ENCODE data around the gene CRABP1. TPM values are rescaled to one million over a fixed set of nuclear protein-coding genes. Genes with fewer than 3 reads are reported as not detected.
"Not testable (repeated sequence)": the region's sequence is repeated elsewhere in the genome, so short reads cannot be mapped to it uniquely, and the experiment has no call there.

Gene CRABP1
- total RNA-seq, 1 experiment from 2014 or later: not detected

GRCh38 chr15:78362716-78363380 lies 22.7 kb downstream of the CRABP1 start:
- no peak for DNase-seq (ENCODE audit: low read depth)
- in situ Hi-C loops (cut with HindIII; ENCODE audit: low pct_unique_long_range_greater_than_20kb, low sequenced_read_pairs): no loop called here

DNA sequence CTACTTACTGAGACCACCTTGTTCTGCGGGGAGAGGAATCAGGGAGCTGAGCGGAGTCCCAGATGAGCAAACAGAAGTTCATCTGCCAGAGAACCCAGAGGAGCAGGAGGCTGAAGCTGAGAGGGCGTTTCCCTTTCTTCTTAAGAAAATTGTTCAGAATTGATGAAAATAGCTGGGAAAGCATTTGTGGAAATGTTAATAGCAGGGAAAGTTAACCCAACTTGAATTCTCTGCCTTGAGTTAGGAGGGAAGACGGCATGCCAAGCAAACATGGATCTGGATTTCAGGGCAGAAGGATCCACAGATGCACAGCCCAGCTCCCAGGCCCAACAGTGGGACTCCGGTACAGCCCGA lies 23.2 kb downstream of the CRABP1 start:
- in situ Hi-C loops (cut with HindIII; ENCODE audit: low pct_unique_long_range_greater_than_20kb, low sequenced_read_pairs): no loop called here
- no peak for DNase-seq (ENCODE audit: low read depth)

GRCh38 chr15:78364233-78364632 lies 24.1 kb downstream of the CRABP1 start:
- DNase-seq (ENCODE audit: low read depth): no peak
- in situ Hi-C loops (cut with HindIII; ENCODE audit: low pct_unique_long_range_greater_than_20kb, low sequenced_read_pairs): no loop called here

- in situ Hi-C loops (cut with HindIII; ENCODE audit: low pct_unique_long_range_greater_than_20kb, low sequenced_read_pairs): no loop called here
- no peak for DNase-seq (ENCODE audit: low read depth)
Measured at GRCh38 chr15:78365917-78366316, 25.8 kb downstream of the CRABP1 start.

GRCh38 chr15:78366342-78366741 lies 26.2 kb downstream of the CRABP1 start:
- in situ Hi-C loops (cut with HindIII; ENCODE audit: low pct_unique_long_range_greater_than_20kb, low sequenced_read_pairs): no loop called here
- no peak for DNase-seq (ENCODE audit: low read depth)

DNA sequence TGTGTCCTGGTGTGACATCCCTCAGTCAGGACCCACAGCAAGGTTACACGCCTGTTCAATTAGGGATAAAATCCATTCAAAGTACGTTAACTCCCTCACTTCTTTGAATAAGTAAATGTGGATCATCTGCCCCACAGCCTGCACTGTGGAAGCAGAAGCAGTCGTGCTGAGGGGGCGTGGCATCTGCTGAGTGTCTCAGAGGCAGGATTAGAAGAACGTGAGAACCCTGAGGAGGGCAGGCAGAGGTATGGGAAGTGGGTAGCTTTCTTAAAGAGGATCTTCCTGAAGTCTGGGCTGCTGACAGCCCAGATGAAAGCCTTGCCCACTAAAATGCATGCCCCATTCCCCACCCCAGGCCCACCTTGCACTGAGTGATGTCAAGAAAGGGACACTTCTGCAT lies 28.5 kb downstream of the CRABP1 start:
- DNase-seq (ENCODE audit: low read depth): no peak
- in situ Hi-C loops (cut with HindIII; ENCODE audit: low pct_unique_long_range_greater_than_20kb, low sequenced_read_pairs): no loop called here

DNA sequence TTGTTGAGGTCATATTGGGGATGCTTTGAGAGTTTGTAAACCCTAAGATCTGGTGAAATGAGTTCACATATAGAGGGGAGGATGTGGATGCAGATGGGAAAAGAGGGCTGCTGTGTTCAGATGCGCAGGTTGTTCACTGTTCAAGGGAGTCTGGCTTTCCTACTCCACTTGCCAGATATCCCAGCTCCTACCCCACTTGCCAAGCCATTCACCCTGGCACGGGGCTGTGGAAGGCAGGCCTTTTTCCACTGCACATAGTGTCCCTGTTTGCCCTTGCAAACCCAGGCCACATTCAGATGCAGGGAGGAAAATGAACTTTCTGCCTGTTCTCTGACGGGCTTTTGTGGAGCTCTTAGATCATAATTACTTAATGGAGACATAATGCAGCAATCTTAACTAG lies 29.0 kb downstream of the CRABP1 start:
- in situ Hi-C loops (cut with HindIII; ENCODE audit: low pct_unique_long_range_greater_than_20kb, low sequenced_read_pairs): no loop called here
- no peak for DNase-seq (ENCODE audit: low read depth)

GRCh38 chr15:78370013-78370412 lies 29.9 kb downstream of the CRABP1 start:
- in situ Hi-C loops (cut with HindIII; ENCODE audit: low pct_unique_long_range_greater_than_20kb, low sequenced_read_pairs): no loop called here
- DNase-seq (ENCODE audit: low read depth): no peak

DNA sequence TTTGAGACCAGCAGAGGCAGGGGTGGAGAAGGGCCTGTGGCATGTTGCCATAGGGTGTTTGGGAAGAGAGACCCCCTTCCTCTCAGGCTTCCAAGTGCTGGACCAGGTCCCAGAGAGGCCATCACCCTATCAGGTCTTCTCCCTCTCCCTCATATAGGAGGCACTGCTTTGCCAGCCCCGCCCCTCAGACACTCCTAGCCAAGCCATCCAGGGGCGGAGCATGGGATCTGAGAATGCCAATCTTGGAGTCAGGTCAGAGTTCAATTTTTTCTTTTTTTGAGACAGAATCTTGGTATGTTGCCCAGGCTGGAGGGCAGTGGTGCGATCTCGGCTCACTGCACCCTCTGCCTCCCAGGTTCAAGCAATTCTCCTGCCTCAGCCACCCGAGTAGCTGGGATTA lies 32.7 kb downstream of the CRABP1 start:
- in situ Hi-C loops (cut with HindIII; ENCODE audit: low pct_unique_long_range_greater_than_20kb, low sequenced_read_pairs): no loop called here
- DNase-seq (ENCODE audit: low read depth): peak; percentile 39

- in situ Hi-C loops (cut with HindIII; ENCODE audit: low pct_unique_long_range_greater_than_20kb, low sequenced_read_pairs): no loop called here
- DNase-seq (ENCODE audit: low read depth): peak; percentile 14
Measured at GRCh38 chr15:78374436-78375393, 34.6 kb downstream of the CRABP1 start.

GRCh38 chr15:78380143-78380542 lies 40.0 kb downstream of the CRABP1 start:
- in situ Hi-C loops (cut with HindIII; ENCODE audit: low pct_unique_long_range_greater_than_20kb, low sequenced_read_pairs): not testable (repeated sequence)

GRCh38 chr15:78382114-78382880 lies 42.1 kb downstream of the CRABP1 start:
- DNase-seq (ENCODE audit: low read depth): no peak
- in situ Hi-C loops (cut with HindIII; ENCODE audit: low pct_unique_long_range_greater_than_20kb, low sequenced_read_pairs): no loop called here

More at GRCh38 chr15:78380143-78380542, 40.0 kb downstream of the CRABP1 start:
- DNase-seq (ENCODE audit: low read depth): not testable (repeated sequence)

- no peak for DNase-seq (ENCODE audit: low read depth)
- in situ Hi-C loops (cut with HindIII; ENCODE audit: low pct_unique_long_range_greater_than_20kb, low sequenced_read_pairs): no loop called here
Measured at GRCh38 chr15:78384651-78385050, 44.5 kb downstream of the CRABP1 start.

DNA sequence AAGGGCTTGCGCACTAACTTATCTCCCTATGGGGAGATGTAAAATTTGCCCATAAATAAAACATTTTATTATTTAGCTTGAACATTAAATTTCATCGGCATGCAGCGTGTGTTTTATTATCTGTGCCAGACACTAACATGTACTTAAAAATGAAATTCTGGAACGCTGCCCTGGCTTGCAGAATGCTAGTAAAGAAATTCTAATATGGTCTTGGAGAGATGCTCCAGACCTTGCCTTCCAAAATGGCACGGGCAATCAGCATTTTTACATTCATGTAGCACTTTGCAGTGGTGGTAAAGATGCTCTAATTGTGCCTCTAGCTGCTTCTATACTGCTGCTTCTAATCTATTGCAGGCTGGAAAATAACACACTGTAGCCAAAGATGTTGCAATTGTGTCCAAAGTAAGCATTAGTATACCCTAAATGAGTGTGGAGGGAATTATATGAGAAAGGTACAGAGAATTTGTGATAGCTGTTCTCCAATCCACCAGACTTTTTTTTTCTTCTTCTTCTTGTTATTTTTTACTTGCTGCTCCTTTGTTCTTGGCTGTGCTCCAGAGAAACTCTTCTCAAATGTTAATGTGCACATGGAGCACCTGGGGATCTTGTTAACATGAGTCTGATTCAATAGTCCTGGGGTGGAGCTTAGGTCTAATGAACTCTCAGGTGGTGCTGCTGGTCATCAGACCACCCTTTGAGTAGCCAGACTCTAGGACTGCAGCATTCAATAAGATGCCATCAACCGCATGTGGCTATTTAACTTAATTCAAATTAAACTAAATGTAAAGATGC lies 47.3 kb downstream of the CRABP1 start:
- in situ Hi-C loops (cut with HindIII; ENCODE audit: low pct_unique_long_range_greater_than_20kb, low sequenced_read_pairs): no loop called here
- no peak for DNase-seq (ENCODE audit: low read depth)

GRCh38 chr15:78388865-78389264 lies 48.7 kb downstream of the CRABP1 start:
- no peak for DNase-seq (ENCODE audit: low read depth)
- in situ Hi-C loops (cut with HindIII; ENCODE audit: low pct_unique_long_range_greater_than_20kb, low sequenced_read_pairs): no loop called here

DNA sequence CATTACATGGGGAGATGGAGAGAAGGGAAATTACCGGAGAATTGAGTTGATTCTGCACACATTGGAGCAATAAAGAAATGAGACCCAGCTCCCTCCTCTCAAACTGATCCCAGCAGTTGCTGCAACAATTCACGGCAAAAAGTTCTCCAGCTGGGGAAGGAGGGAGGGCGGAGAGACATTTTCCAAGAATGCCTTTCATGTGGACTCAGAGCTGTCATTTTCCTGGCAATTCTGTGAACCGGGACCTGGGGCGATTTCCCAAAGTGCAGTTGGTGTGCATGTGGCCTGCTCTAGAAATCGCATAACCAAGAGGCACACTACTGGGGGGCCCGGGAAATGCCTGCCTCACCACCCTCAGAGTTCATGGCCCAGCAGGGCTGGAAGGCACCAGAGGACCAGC lies 49.2 kb downstream of the CRABP1 start:
- DNase-seq (ENCODE audit: low read depth): no peak
- in situ Hi-C loops (cut with HindIII; ENCODE audit: low pct_unique_long_range_greater_than_20kb, low sequenced_read_pairs): no loop called here

GRCh38 chr15:78389738-78390137 lies 49.6 kb downstream of the CRABP1 start:
- in situ Hi-C loops (cut with HindIII; ENCODE audit: low pct_unique_long_range_greater_than_20kb, low sequenced_read_pairs): no loop called here
- no peak for DNase-seq (ENCODE audit: low read depth)

- in situ Hi-C loops (cut with HindIII; ENCODE audit: low pct_unique_long_range_greater_than_20kb, low sequenced_read_pairs): no loop called here
- no peak for DNase-seq (ENCODE audit: low read depth)
Measured at GRCh38 chr15:78390242-78390641, 50.1 kb downstream of the CRABP1 start.
